Measurements from ENCODE around the gene SDCBP2. TPM values are rescaled to one million over a fixed set of nuclear protein-coding genes. Genes with fewer than 3 reads are reported as not detected.

SDCBP2 gene
- total and polyA plus RNA-seq, 2 donors (not counting 1 experiment from before 2014, with no cell fraction given) = 1.2 to 1.3 TPM

DNA sequence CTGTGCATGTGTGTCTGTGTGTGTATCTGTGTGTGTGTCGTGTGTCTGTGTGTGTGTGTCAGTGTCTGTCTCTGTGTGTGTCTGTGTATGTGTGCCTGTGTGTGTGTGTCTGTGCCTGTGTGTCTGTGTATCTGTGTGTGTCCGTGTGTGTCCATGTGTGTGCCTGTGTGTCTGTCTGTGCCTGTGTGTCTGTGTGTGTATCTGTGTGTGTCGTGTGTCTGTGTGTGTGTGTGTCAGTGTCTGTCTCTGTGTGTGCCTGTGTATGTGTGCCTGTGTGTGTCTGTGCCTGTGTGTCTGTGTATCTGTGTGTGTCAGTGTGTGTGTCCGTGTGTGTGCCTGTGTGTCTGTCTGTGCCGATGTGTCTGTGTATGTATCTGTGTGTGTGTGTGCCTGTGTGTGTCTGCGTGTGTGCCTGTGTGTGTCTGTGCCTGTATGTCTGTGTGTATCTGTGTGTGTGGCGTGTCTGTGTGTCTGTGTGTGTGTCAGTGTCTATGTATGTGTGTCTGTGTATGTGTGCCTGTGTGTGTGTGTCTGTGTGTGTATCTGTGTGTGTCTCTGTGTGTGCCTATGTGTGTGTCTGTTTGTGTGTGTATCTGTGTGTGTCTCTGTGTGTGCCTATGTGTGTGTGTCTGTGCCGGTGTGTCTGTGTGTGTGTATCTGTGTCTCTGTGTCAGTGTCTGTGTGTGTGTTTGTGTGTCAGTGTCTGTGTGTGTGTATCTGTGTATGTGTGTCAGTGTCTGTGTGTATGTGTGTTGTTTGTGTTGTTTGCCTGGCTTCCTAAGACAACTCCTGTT, 51.2 kb downstream of the SDCBP2 start:
- Histone ChIP-seq H3K36me3 (replicated peaks in 1 of 2; ENCODE audit: control extremely low read depth in 1 of 2, control insufficient read depth in 1 of 2, extremely low read depth in 1 of 2, insufficient read depth in 2 of 2, low read length in 1 of 2) (no peaks in the 10 kb centered on the region), H3K4me1 (ENCODE audit: control insufficient read depth in 2 of 2, insufficient read depth in 2 of 2, low read length in 2 of 2) (no peaks in the 10 kb centered on the region), H3K4me3 (ENCODE audit: control extremely low read depth in 1 of 5, extremely low read depth in 1 of 5, insufficient read depth in 1 of 5, low read depth in 2 of 5, low read length in 4 of 5) (no peak overlapping the region), H3K27me3 (replicated peaks in 1 of 4; ENCODE audit: control extremely low read depth in 1 of 4, control insufficient read depth in 3 of 4, insufficient read depth in 4 of 4, low read length in 3 of 4) (no peaks in the 10 kb centered on the region), H3K79me2 (ENCODE audit: control insufficient read depth, insufficient read depth, low read length) (no peaks in the 10 kb centered on the region), H4K20me1 (ENCODE audit: control insufficient read depth, insufficient read depth, low read length, poor library complexity, severe bottlenecking) (no peaks in the 10 kb centered on the region), H3K9me3 (ENCODE audit: control extremely low read depth in 1 of 3, control insufficient read depth in 2 of 3, insufficient read depth in 1 of 3, low read length in 2 of 3) (no peaks in the 10 kb centered on the region), H3K27ac (ENCODE audit: low read length in 2 of 2) (no peak overlapping the region), H3K4me2 (replicated peaks; ENCODE audit: low read depth, low read length, poor library complexity, severe bottlenecking) (no peak overlapping the region), H2AFZ (ENCODE audit: insufficient read depth, low read depth, low read length, poor library complexity, severe bottlenecking) (no peak overlapping the region), H3K9ac (ENCODE audit: low read length) (no peak overlapping the region)
- intact Hi-C loops (cut with micrococcal nuclease) = no loop called here
- Mint-ChIP-seq H3K27ac (no peak overlapping the region), H3K4me1 (peaks cover 3% of the 10 kb centered on the region), H3K27me3 (no peaks in the 10 kb centered on the region), H3K4me3 (no peak overlapping the region), H3K9me3 (ENCODE audit: insufficient read depth) (no peaks in the 10 kb centered on the region)
- ATAC-seq (ENCODE audit: low read depth) = no peak
- ChIA-PET CTCF (no interaction called here), POLR2A (no interaction called here)
- DNase-seq = no peak
- no peak for TF ChIP-seq EZH2 (IDR thresholded peaks at IDR 0.05; ENCODE audit: borderline replicate concordance, insufficient read depth, low read depth, low read length, poor library complexity, severe bottlenecking)
- TF ChIP-seq, protein P1, sequence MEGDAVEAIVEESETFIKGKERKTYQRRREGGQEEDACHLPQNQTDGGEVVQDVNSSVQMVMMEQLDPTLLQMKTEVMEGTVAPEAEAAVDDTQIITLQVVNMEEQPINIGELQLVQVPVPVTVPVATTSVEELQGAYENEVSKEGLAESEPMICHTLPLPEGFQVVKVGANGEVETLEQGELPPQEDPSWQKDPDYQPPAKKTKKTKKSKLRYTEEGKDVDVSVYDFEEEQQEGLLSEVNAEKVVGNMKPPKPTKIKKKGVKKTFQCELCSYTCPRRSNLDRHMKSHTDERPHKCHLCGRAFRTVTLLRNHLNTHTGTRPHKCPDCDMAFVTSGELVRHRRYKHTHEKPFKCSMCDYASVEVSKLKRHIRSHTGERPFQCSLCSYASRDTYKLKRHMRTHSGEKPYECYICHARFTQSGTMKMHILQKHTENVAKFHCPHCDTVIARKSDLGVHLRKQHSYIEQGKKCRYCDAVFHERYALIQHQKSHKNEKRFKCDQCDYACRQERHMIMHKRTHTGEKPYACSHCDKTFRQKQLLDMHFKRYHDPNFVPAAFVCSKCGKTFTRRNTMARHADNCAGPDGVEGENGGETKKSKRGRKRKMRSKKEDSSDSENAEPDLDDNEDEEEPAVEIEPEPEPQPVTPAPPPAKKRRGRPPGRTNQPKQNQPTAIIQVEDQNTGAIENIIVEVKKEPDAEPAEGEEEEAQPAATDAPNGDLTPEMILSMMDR (IDR thresholded peaks at IDR 0.05) = no peak
- WGBS (ENCODE audit: insufficient coverage) = 95% methylated on average over 7 of the region's 8 CpGs

DNA sequence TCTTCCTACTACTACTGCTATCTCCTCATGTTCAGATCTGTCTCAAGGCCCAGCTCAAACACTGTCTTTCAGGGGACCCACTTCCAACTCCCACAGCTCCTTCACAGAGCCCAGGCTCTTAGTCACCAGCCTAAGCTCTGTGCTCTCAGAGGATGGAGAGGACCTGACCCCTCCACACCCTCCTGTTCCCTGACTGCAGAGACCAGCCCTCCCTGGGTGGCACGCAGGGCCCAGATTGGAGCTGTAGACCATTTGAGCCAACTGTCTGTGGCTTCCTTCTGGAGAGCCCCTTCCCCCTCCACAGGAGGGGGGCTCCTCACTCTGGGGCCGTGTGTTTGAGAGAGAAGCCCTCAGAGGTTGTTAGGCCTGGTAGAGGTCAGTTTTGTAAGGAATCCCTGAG, 53.0 kb downstream of the SDCBP2 start:
- intact Hi-C loops (cut with micrococcal nuclease) = no loop called here
- no peak overlapping the region for H3K9ac ChIP-seq (ENCODE audit: low read length)
- no peak for ATAC-seq (ENCODE audit: low read depth)
- ChIA-PET CTCF (no interaction called here), POLR2A (no interaction called here)
- no peak for DNase-seq
- no peaks in the 10 kb centered on the region for H3K27me3 Mint-ChIP-seq
- no peaks in the 10 kb centered on the region for H3K9me3 Mint-ChIP-seq (ENCODE audit: insufficient read depth)
- peaks cover 3% of the 10 kb centered on the region for H3K4me1 Mint-ChIP-seq
- no CpG with 5 or more reads among the region's 2 CpGs for WGBS (ENCODE audit: insufficient coverage)
- H3K27ac Mint-ChIP-seq = no peak overlapping the region
- H3K36me3 ChIP-seq (replicated peaks in 1 of 2; ENCODE audit: control extremely low read depth in 1 of 2, control insufficient read depth in 1 of 2, extremely low read depth in 1 of 2, insufficient read depth in 2 of 2, low read length in 1 of 2) = no peaks in the 10 kb centered on the region
- H3K4me2 ChIP-seq (replicated peaks; ENCODE audit: low read depth, low read length, poor library complexity, severe bottlenecking) = no peak overlapping the region
- TF ChIP-seq, protein P1 (IDR thresholded peaks at IDR 0.05) = no peak
- TF ChIP-seq EZH2 (IDR thresholded peaks at IDR 0.05; ENCODE audit: borderline replicate concordance, insufficient read depth, low read depth, low read length, poor library complexity, severe bottlenecking) = no peak
- no peaks in the 10 kb centered on the region for H3K79me2 ChIP-seq (ENCODE audit: control insufficient read depth, insufficient read depth, low read length)
- H3K27ac ChIP-seq (ENCODE audit: low read length in 2 of 2) = no peak overlapping the region
- no peaks in the 10 kb centered on the region for H3K4me1 ChIP-seq (ENCODE audit: control insufficient read depth in 2 of 2, insufficient read depth in 2 of 2, low read length in 2 of 2)
- no peak overlapping the region for H3K4me3 Mint-ChIP-seq
- no peak overlapping the region for H3K4me3 ChIP-seq (ENCODE audit: control extremely low read depth in 1 of 5, extremely low read depth in 1 of 5, insufficient read depth in 1 of 5, low read depth in 2 of 5, low read length in 4 of 5)
- H3K27me3 ChIP-seq (replicated peaks in 1 of 4; ENCODE audit: control extremely low read depth in 1 of 4, control insufficient read depth in 3 of 4, insufficient read depth in 4 of 4, low read length in 3 of 4) = no peaks in the 10 kb centered on the region
- H3K9me3 ChIP-seq (ENCODE audit: control extremely low read depth in 1 of 3, control insufficient read depth in 2 of 3, insufficient read depth in 1 of 3, low read length in 2 of 3) = no peaks in the 10 kb centered on the region
- H4K20me1 ChIP-seq (ENCODE audit: control insufficient read depth, insufficient read depth, low read length, poor library complexity, severe bottlenecking) = no peaks in the 10 kb centered on the region
- H2AFZ ChIP-seq (ENCODE audit: insufficient read depth, low read depth, low read length, poor library complexity, severe bottlenecking) = no peak overlapping the region
